Spinal cord (tissue), 9 donors: Measurements from ENCODE around the gene ADH7. TPM values are rescaled to one million over a fixed set of nuclear protein-coding genes. Genes with fewer than 3 reads are reported as not detected.

Source experiments
- DNase-seq, 6 donors: peaks; one replicate each; pipeline versions ENCODE4 v3.0.0 to v3.0.0-alpha.2; 2013 to 2015; ENCODE audit warnings: low spot score in 6 of 6, low read depth in 4 of 6
- H3K27ac ChIP-seq: one replicate; pipeline ENCODE4 v1.5.1; 2013; ENCODE audit warnings: low read depth, low read length, control low read depth
- H3K27me3 ChIP-seq: one replicate; pipeline ENCODE4 v1.6.1; 2013; ENCODE audit warnings: low read length; ENCODE audit not compliant: control insufficient read depth, insufficient read depth
- H3K36me3 ChIP-seq: one replicate; pipeline ENCODE4 v1.6.1; 2013; ENCODE audit warnings: low read length; ENCODE audit not compliant: control insufficient read depth, insufficient read depth
- H3K4me1 ChIP-seq: one replicate; pipeline ENCODE4 v1.6.1; 2013; ENCODE audit warnings: low read length; ENCODE audit not compliant: control insufficient read depth, insufficient read depth
- H3K4me3 ChIP-seq: one replicate; pipeline ENCODE4 v1.5.1; 2013; ENCODE audit warnings: low read depth, low read length, control low read depth
- H3K9me3 ChIP-seq: one replicate; pipeline ENCODE4 v1.6.1; 2013; ENCODE audit warnings: low read length; ENCODE audit not compliant: control insufficient read depth, insufficient read depth
- polyA plus RNA-seq, 2 donors: library from polyadenylated mRNA; unstranded; fragments of 120-200 nt; gene quantifications; one replicate each; pipeline ENCODE4 v1.2.1, GENCODE V29; 2013; ENCODE audit not compliant: insufficient read length in 2 of 2
- total RNA-seq, 2 donors: library from RNA; depleted of rRNA in 1 of 2; stranded (reverse); fragments of 120-200 nt in 1 of 2; fragments of >200 nt in 1 of 2; gene quantifications; one replicate each; pipeline versions ENCODE4 v1.2.3 to v1.2.4, GENCODE V29; 2013 to 2014

Gene ADH7
- total and polyA plus RNA-seq, 4 donors, result not detected

- DNase-seq, result no peak
- Histone ChIP-seq H3K4me1 (no peaks in the 10 kb centered on the region), H3K27ac (no peak overlapping the region), H3K27me3 (no peaks in the 10 kb centered on the region), H3K9me3 (no peaks in the 10 kb centered on the region), H3K4me3 (no peak overlapping the region), H3K36me3 (no peaks in the 10 kb centered on the region)
Measured at GRCh38 chr4:99362768-99363167, 72.4 kb downstream of the ADH7 start.

Other genes with a start within 250 kb of the ADH7 start
- gene ADH6, start 216.1 kb downstream of the ADH7 start, total RNA-seq, result under 1 TPM in 1 of 2 donors, not detected in 1; 0.11 TPM
- gene ADH6, start 216.1 kb downstream of the ADH7 start, polyA plus RNA-seq, result under 1 TPM; 0.38 to 0.59 TPM
- under 1 TPM in 1 of 2 donors, not detected in 1; 0.11 TPM for gene ADH1A, start 144.4 kb downstream of the ADH7 start, total RNA-seq
- not detected for gene ADH1A, start 144.4 kb downstream of the ADH7 start, polyA plus RNA-seq
- gene ADH1B, start 113.9 kb downstream of the ADH7 start, total RNA-seq, result 1 to 10 TPM; 2.4 to 8.4 TPM
- under 1 TPM; 0.33 to 0.84 TPM for gene ADH1B, start 113.9 kb downstream of the ADH7 start, polyA plus RNA-seq
- 1 to 10 TPM; 1.3 to 2.5 TPM for gene ADH1C, start 82.6 kb downstream of the ADH7 start, total RNA-seq
- gene ADH1C, start 82.6 kb downstream of the ADH7 start, polyA plus RNA-seq, result 1 to 10 TPM; 1.4 to 1.5 TPM
- not detected for gene C4orf17, start 75.7 kb upstream of the ADH7 start, total RNA-seq
- not detected for gene C4orf17, start 75.7 kb upstream of the ADH7 start, polyA plus RNA-seq
- gene TRMT10A, start 128.7 kb upstream of the ADH7 start, total RNA-seq, result 1 to 10 TPM; 8.9 to 9.1 TPM
- gene TRMT10A, start 128.7 kb upstream of the ADH7 start, polyA plus RNA-seq, result 1 to 10 TPM; 5.3 to 7.4 TPM
- gene MTTP, start 139.5 kb upstream of the ADH7 start, total RNA-seq, result 1 to 10 TPM; 1.6 to 3.1 TPM
- gene MTTP, start 139.5 kb upstream of the ADH7 start, polyA plus RNA-seq, result 1 to 10 TPM; 2.6 to 3.3 TPM
- gene C4orf54, start 222.5 kb upstream of the ADH7 start, total RNA-seq, result under 1 TPM; 0.06 to 0.20 TPM
- under 1 TPM in 1 of 2 donors, not detected in 1; 0.05 TPM for gene C4orf54, start 222.5 kb upstream of the ADH7 start, polyA plus RNA-seq